Measurements from ENCODE around the gene FBF1.

- TF ChIP-seq POLR2AphosphoS5 (IDR thresholded peaks at IDR 0.05; ENCODE audit: low read depth): no peak
- TF ChIP-seq, protein P1, sequence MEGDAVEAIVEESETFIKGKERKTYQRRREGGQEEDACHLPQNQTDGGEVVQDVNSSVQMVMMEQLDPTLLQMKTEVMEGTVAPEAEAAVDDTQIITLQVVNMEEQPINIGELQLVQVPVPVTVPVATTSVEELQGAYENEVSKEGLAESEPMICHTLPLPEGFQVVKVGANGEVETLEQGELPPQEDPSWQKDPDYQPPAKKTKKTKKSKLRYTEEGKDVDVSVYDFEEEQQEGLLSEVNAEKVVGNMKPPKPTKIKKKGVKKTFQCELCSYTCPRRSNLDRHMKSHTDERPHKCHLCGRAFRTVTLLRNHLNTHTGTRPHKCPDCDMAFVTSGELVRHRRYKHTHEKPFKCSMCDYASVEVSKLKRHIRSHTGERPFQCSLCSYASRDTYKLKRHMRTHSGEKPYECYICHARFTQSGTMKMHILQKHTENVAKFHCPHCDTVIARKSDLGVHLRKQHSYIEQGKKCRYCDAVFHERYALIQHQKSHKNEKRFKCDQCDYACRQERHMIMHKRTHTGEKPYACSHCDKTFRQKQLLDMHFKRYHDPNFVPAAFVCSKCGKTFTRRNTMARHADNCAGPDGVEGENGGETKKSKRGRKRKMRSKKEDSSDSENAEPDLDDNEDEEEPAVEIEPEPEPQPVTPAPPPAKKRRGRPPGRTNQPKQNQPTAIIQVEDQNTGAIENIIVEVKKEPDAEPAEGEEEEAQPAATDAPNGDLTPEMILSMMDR (IDR thresholded peaks at IDR 0.05; ENCODE audit: insufficient read depth, low read length): no peak
These were observed 22.9 kb downstream of the FBF1 start for GRCh38 chr17:75917917-75918445.
